ENCODE measurements around the gene TPGS2.
A peak's percentile ranks its signal among the peaks of the same experiment; 100 is the strongest.
"Not testable (repeated sequence)": the region's sequence is repeated elsewhere in the genome, so short reads cannot be mapped to it uniquely, and the experiment has no call there.

The TPGS2 gene

GRCh38 chr18:36819621-36820020, 9.2 kb downstream of the TPGS2 start:
- no peak for DNase-seq

GRCh38 chr18:36818652-36819051, 10.2 kb downstream of the TPGS2 start:
- no peak for DNase-seq

DNA sequence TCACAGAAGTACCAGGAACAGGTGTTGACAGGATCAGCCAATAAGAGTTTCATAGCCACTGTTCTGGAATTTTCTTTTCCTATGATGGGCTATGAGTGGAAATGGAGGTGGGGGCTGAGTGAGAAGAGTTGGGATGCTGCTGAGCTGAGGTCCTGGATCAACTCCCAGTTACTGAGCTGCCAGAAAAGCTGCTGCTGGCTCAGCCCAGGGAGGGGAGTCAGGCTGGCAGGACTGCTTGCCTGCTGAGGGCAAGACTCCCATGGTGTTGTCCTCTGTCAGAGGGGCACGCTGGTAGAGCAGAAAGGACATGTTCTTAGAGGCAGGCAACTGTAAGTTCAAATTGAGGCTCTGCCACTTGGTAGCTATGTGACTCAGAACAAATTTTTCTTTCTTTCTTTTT, 11.8 kb downstream of the TPGS2 start:
- DNase-seq: no peak

- DNase-seq: not testable (repeated sequence)
Measured at GRCh38 chr18:36816096-36816495, 12.7 kb downstream of the TPGS2 start.

DNA sequence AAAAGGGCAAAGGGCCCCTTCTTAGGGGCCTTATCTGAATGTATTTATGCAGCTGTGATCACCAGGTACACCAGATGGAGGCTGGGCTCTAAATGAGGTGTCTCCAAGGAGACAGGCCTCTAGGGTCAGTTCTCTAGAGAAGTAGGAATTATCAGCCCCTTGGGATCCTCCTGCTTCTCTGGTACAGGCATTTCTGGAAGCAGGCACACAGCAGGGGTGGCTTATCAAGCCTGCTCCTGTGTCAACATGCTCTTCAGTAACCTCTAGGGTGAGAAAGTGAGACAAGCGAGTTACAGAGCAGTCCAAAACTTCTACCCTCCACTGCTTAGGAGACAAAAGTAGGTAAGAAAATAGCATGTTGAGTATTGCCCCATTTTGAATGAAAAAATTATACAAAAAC, 13.8 kb downstream of the TPGS2 start:
- DNase-seq: no peak

DNA sequence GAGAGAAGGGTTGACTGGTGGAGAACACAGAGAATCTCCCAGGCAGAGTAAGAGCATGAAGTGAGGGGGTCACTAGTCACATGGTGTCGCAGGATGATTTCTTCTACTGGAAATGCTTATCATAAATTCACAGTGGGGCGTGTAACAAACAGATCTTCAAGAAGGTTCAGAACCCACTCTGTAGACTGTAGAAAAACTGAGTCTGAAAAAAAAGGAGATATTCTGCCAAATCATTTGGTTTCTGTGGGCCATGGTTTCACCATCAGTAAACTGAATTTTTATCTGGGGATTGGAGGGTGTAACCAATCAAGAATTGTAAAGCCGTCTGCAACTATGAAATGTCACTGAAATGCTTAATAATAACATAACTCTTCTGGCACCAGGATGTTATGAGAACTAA, 15.0 kb downstream of the TPGS2 start:
- DNase-seq: no peak

GRCh38 chr18:36813101-36813775, 15.6 kb downstream of the TPGS2 start:
- DNase-seq: no peak

GRCh38 chr18:36812678-36813077, 16.1 kb downstream of the TPGS2 start:
- no peak for DNase-seq

DNA sequence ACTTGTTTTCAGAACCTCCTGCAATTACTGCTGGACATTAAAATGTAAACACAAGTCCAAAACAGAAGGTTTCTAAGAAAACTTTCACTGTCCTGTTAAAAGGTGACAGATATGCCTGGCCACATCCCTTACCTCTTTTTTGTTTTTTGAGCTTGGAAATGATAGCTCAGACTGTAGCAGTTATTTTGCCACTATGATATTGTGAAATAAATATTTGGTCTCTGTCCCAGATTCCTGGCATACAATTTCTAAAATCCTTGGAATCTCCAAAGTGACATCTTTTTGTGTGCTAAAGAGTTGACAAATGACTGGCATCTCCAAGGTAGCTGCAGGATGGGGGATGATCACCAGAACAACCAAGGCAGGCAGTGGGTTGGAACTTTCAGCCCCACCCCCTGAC, 16.8 kb downstream of the TPGS2 start:
- no peak for DNase-seq

DNA sequence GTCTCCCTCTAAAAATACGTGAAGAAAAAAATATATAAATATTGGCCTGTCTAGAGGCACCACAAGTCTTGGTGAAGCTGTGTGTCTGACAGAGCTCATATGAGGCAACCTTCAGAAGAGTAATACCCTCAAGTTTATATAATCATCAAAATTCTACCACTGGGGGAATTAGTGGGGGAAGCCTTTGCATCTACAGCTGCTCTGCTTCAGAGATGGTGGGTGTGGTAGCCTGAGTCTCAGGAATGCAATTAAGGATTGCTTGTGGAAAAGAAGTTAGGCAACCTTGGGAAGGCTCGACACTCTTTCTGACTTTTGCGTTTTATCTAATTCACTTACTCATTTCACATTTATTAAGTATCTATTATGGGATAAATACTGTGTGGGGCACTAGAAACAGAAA, 17.4 kb downstream of the TPGS2 start:
- DNase-seq: no peak

- DNase-seq: peak; percentile 72
Measured at GRCh38 chr18:36809590-36810381, 19.0 kb downstream of the TPGS2 start.

DNA sequence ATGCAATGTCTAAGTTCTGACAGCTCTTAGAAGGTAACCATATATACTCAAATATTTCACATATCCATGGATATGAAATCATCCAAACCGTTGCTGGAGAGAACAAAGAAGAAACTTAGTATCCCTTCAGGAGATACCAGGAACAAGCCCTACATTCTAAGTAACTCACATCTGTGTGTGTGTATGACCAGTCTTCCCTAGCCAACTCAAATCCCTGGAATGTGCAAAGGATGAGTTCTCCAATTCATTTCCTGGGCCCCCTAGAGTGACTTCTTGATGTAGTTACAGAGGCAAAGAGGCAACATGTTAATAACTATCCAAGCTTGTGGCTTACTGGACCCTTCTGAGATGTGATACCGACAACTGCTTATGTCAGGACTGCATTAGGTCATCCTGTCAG, 20.1 kb downstream of the TPGS2 start:
- no peak for DNase-seq

DNA sequence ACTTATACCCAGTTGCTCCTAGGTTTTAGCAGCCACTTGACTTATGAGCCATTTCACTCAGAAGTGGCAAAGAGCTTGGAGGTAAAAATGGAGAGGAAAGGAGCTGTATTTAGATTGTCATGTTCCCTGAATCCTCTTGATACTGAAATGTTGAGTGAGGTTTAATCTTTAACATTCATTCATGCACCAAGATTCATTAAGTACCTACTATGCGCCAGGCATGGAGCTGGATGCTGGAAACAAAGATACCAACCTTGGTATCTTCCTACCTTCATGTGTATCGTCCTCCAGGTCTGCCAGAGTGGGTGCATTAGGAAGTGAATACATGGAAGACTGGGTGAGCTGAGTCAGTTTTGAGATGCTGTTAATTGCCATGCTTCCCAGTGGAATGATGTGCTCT, 23.7 kb downstream of the TPGS2 start:
- no peak for DNase-seq

DNA sequence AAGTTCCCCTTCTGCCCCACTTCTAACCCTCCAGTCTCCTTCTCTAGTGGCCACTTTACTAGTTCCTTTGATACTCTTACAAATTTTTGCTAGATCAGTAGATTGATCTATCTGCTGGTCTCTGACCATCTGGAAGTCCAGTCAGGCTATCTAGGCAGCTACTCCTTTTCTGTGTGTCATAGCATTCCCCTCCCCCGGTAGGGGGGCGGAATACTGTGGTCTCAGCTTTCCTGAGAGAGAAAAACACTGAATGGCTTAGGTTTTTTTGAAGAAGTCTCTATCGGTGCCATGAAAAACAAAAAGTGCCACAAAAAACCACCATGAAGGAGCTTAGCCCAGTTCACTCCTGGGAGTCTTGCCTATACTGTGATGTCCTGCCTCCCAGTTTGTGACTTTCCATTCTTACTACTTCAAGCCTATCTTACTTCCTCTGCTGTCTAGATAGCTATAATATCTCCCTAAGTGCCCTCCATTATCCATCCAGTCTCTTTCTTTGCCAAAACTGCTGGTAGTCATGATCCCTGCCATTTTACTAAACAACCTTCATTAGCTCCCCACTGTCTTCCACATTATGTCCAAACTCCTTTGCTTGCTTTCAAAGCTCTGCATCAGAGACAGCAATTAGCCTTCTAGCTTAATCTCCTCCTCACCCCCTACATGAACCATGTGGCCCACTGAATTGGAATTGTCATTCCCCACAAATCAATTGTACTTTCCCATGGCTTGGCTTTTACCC, 29.9 kb downstream of the TPGS2 start:
- DNase-seq: no peak

- DNase-seq: no peak
Measured at GRCh38 chr18:36792634-36793283, 36.0 kb downstream of the TPGS2 start.

DNA sequence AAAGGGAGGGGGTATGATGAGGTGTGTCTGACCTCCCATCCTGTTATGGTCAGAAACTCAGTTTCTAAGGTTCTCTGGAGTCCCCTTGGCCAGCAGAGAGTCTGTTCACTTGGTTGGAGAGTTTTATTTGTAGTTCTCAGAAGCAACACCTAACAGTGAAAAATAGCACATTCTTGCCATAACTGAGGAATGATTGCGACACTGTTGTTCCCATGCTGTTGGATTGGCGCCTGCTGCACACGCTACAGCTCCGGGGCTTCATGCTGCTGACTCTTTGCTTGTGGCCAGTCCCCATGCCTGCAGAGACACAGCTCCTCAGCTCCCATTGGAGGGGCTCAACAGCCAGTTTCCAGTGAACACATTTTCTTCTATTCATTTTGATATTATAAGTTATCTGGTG, 42.1 kb downstream of the TPGS2 start:
- no peak for DNase-seq

- DNase-seq: no peak
Measured at GRCh38 chr18:36783792-36784191, 45.0 kb downstream of the TPGS2 start.

DNA sequence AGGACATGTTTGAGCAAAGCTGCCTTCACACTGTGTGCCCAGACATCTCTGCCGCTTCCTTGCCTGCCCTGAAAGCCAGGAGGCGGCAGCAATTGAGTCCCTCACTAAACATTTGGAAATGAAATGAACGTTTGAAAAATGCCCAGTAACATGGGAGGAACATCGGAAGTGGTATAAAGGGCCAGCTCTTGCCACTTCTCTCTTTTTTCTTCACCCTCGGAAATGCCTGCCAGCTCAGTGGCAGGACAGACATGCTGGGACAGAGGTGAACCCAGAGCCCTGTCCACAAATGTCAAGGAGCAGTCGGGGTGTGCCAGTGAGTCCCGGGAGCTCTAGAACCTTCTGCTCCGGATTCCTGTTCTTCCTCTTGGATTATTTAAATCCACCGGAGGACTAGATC, 46.1 kb downstream of the TPGS2 start:
- DNase-seq: no peak

DNA sequence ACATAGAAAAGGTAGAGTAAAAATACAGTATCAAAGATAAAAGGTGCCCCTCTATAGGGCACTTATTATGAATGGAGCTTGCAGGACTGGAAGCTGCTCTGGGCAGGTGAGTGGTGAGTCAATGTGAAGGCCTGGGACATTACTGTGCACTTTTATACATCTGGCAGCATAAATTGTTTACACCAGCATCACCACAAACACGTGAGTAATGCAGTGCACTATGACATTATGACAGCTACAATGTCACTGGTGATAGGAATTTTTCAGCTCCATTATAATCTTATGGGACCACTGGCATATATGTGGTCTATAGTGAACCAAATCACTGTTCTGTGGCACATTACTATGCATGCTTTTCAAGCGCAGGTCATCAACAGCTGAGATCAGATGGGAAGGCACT, 48.1 kb downstream of the TPGS2 start:
- DNase-seq: no peak

GRCh38 chr18:36777566-36777965, 51.2 kb downstream of the TPGS2 start:
- DNase-seq: no peak

DNA sequence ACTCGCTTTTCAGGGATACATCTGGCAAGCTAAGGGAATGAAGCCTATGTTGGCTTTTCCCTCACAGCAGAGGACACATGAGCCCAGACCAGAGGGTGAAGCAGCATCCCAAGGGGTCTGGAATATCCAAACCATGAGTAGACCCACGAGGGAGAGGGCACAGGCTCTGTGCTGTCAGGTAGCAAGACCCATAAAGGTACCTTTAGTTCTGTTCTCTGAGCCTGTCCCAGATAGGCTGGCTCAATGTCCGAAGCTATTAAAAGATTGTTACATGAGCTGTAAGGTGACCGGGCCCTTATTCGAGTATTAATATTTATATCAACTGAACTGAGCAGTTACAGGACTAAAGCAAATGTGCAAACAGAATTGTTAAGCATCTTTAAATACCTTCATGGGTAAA, 52.2 kb downstream of the TPGS2 start:
- DNase-seq: no peak

GRCh38 chr18:36775396-36775795, 53.4 kb downstream of the TPGS2 start:
- DNase-seq: no peak

- DNase-seq: no peak
Measured at GRCh38 chr18:36772241-36772723, 56.5 kb downstream of the TPGS2 start.
